ENCODE measurements around the gene GTF2I.
"Not testable (repeated sequence)": the region's sequence is repeated elsewhere in the genome, so short reads cannot be mapped to it uniquely, and the experiment has no call there.

- not testable (repeated sequence) for TF ChIP-seq MAX (IDR thresholded peaks at IDR 0.05; ENCODE audit: low read depth, low read length); CTCF (IDR thresholded peaks at IDR 0.05 in 2 of 3, conservative IDR thresholded peaks at IDR 0.05 in 1 of 3; ENCODE audit: control insufficient read depth in 2 of 3, extremely low read depth in 1 of 3, insufficient read depth in 1 of 3, low read depth in 3 of 3, low read length in 3 of 3); MXI1 (IDR thresholded peaks at IDR 0.05; ENCODE audit: low read depth, low read length); TARDBP (IDR thresholded peaks at IDR 0.05; ENCODE audit: borderline replicate concordance); EZH2 (IDR thresholded peaks at IDR 0.05; ENCODE audit: borderline replicate concordance, control insufficient read depth, low read depth, low read length); JUND (IDR thresholded peaks at IDR 0.05; ENCODE audit: low read depth, low read length); BCL3 (IDR thresholded peaks at IDR 0.05; ENCODE audit: borderline replicate concordance, insufficient read depth, low read depth, low read length, poor library complexity, severe bottlenecking); SREBF2 (IDR thresholded peaks at IDR 0.05; ENCODE audit: low read length)
Observed at GRCh38 chr7:74651133-74651504, 6.4 kb upstream of the GTF2I start.
